Lower lobe of right lung (tissue), 2 donors: ENCODE measurements around the gene CTSE. TPM values are rescaled to one million over a fixed set of nuclear protein-coding genes. Genes with fewer than 3 reads are reported as not detected.
A peak's percentile ranks its signal among the peaks of the same experiment; 100 is the strongest.

Experiments used
- ATAC-seq, 2 donors: fragments of 200-7000 bp; cut with Tn5 transposase; one replicate each; pipeline ENCODE4 v1.9.1; 2020 to 2022; ENCODE audit warnings: mild to moderate bottlenecking in 2 of 2, moderate library complexity in 2 of 2
- DNase-seq: peaks from one replicate; pipeline ENCODE4 v3.0.0-alpha.2; 2020
- H3K27ac ChIP-seq: fragments of 200-600 bp; one replicate; pipeline ENCODE4 v1.8.0; 2022
- H3K27me3 ChIP-seq: fragments of 200-600 bp; one replicate; pipeline ENCODE4 v1.8.0; 2022; ENCODE audit warnings: low read depth
- H3K36me3 ChIP-seq: fragments of 200-600 bp; one replicate; pipeline ENCODE4 v1.8.0; 2022; ENCODE audit warnings: mild to moderate bottlenecking
- H3K4me1 ChIP-seq: fragments of 200-600 bp; one replicate; pipeline ENCODE4 v1.8.0; 2022
- H3K4me3 ChIP-seq: fragments of 200-600 bp; one replicate; pipeline ENCODE4 v1.8.0; 2022; ENCODE audit warnings: mild to moderate bottlenecking
- H3K9me3 ChIP-seq: fragments of 200-600 bp; one replicate; pipeline ENCODE4 v1.8.0; 2022
- intact Hi-C: fragments of 100-400 bp; cut with DNase I; formaldehyde crosslinking; loops from one replicate; pipeline ENCODE4 v1.11.0; 2022
- total RNA-seq: library from RNA; stranded (reverse); fragmentation: NEBNext Ultra II Directional; extraction: Animal tissue kit (Norgen Biotek cat#: 25700); gene quantifications from one replicate; pipeline ENCODE4 v1.2.1, GENCODE V29; 2021
- TF ChIP-seq, protein P1 (sequence below): fragments of 200-600 bp; IDR thresholded peaks from one replicate; pipeline ENCODE4 v1.8.0; 2022; ENCODE audit warnings: antibody characterized with exemption, mild to moderate bottlenecking
- donor health status: DM: no; HTN: yes; CAD: no; lungs with severe emphysema.

CTSE gene
- total RNA-seq, 1 donor from 2014 or later: 63.6 TPM

DNA sequence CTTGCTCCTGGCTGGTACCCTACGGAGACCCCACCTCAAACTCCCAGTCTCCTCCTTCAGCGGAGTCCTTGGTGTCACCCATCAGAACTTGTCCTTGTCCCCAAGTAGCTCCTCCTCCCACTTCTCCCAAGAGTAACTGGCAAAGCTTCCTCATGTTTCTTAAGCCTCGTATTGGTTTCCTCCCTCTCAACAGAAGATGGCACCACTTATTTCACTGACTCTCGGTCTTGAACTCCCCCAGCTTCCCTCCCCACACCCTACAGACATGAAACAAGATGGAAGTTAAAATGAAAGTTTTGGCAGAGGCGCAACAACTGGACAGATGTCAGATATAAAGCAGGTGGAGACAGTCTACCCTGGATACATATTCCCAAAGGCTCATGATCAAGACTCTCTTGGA lies 33.9 kb downstream of the CTSE start:
- Histone ChIP-seq H3K9me3 (no peaks in the 10 kb centered on the region), H3K4me3 (no peak overlapping the region), H3K27ac (no peak overlapping the region), H3K36me3 (peaks cover 26% of the 10 kb centered on the region), H3K4me1 (peaks cover 6% of the 10 kb centered on the region), H3K27me3 (no peaks in the 10 kb centered on the region)
- DNase-seq (no peak), ATAC-seq (no peak)
- intact Hi-C loops: no loop called here
- TF ChIP-seq, protein P1, sequence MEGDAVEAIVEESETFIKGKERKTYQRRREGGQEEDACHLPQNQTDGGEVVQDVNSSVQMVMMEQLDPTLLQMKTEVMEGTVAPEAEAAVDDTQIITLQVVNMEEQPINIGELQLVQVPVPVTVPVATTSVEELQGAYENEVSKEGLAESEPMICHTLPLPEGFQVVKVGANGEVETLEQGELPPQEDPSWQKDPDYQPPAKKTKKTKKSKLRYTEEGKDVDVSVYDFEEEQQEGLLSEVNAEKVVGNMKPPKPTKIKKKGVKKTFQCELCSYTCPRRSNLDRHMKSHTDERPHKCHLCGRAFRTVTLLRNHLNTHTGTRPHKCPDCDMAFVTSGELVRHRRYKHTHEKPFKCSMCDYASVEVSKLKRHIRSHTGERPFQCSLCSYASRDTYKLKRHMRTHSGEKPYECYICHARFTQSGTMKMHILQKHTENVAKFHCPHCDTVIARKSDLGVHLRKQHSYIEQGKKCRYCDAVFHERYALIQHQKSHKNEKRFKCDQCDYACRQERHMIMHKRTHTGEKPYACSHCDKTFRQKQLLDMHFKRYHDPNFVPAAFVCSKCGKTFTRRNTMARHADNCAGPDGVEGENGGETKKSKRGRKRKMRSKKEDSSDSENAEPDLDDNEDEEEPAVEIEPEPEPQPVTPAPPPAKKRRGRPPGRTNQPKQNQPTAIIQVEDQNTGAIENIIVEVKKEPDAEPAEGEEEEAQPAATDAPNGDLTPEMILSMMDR: no peak

GRCh38 chr1:205988585-205988995 lies 35.1 kb downstream of the CTSE start:
- H3K36me3 ChIP-seq: peaks cover 25% of the 10 kb centered on the region
- TF ChIP-seq, protein P1: no peak
- intact Hi-C loops: no loop called here
- no peaks in the 10 kb centered on the region for H3K27me3 ChIP-seq
- ATAC-seq: peak in 1 of 2 donors; percentile 3
- no peak overlapping the region for H3K4me3 ChIP-seq
- H3K4me1 ChIP-seq: peaks cover 14% of the 10 kb centered on the region
- no peak overlapping the region for H3K27ac ChIP-seq
- no peaks in the 10 kb centered on the region for H3K9me3 ChIP-seq
- DNase-seq: no peak

DNA sequence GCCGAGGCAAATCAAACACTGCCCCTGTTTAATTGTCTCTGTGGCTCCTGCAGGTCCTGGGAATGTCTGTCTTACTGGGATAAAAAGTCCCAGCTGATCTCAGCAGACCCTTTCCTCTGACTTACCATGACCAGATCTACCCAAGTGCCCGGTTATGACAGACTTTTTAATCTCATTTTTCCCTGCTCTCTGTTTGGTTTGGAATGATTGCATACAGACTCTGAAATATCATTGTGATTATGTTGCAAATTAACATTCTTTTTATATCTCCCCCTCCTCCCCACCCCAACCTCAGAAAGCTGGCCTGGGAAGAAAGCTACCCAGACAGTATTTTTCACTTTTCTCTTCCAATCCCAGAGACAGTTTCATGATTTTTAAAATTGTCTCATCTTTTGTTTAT lies 36.8 kb downstream of the CTSE start:
- Histone ChIP-seq H3K4me3 (no peak overlapping the region), H3K27me3 (no peaks in the 10 kb centered on the region), H3K36me3 (peaks cover 18% of the 10 kb centered on the region), H3K9me3 (no peaks in the 10 kb centered on the region), H3K27ac (no peak overlapping the region), H3K4me1 (peaks cover 14% of the 10 kb centered on the region)
- TF ChIP-seq, protein P1: no peak
- intact Hi-C loops: no loop called here
- DNase-seq (no peak), ATAC-seq (no peak)

DNA sequence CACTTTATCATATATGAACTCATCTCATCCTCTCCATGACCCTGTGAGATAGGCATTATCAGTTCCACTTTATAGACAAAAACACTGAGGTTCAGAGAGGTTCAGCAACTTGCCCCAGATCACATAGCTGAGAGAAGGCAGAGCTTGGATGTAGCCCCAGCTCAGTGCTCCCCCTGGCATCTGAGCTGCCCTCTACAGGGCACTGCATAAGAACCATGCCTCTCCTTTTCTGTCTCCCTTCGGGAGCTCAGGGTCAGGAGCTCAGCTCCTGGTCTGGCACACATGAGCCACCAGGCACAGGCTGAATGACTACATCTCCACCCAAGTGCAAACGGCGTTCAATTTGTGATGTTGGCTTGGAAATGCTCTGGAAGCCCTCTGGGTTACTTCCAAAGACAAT lies 37.4 kb downstream of the CTSE start:
- peaks cover 14% of the 10 kb centered on the region for H3K4me1 ChIP-seq
- no peaks in the 10 kb centered on the region for H3K27me3 ChIP-seq
- intact Hi-C loops: no loop called here
- peaks cover 14% of the 10 kb centered on the region for H3K36me3 ChIP-seq
- H3K9me3 ChIP-seq: no peaks in the 10 kb centered on the region
- TF ChIP-seq, protein P1: no peak
- H3K27ac ChIP-seq: no peak overlapping the region
- no peak for DNase-seq
- no peak for ATAC-seq
- H3K4me3 ChIP-seq: no peak overlapping the region

GRCh38 chr1:205985330-205986005 lies 38.2 kb downstream of the CTSE start:
- intact Hi-C loops: no loop called here
- no peaks in the 10 kb centered on the region for H3K27me3 ChIP-seq
- TF ChIP-seq, protein P1: no peak
- peaks cover 9% of the 10 kb centered on the region for H3K36me3 ChIP-seq
- H3K4me1 ChIP-seq: peaks cover 14% of the 10 kb centered on the region
- no peaks in the 10 kb centered on the region for H3K9me3 ChIP-seq
- ATAC-seq (no peak), DNase-seq (no peak)
- no peak overlapping the region for H3K27ac ChIP-seq
- H3K4me3 ChIP-seq: no peak overlapping the region
